Astrocyte (in vitro differentiated cells and primary cell): Measurements from ENCODE around the gene SYTL1. TPM values are rescaled to one million over a fixed set of nuclear protein-coding genes. Genes with fewer than 3 reads are reported as not detected.

Experiments used
- DNase-seq: peaks from one replicate; pipeline ENCODE4 v3.0.0-alpha.2; 2010; ENCODE audit warnings: low read depth
- FAIRE-seq: peaks from 2 replicates; lab custom pipeline; 2011; peaks lifted over from hg19 to GRCh38; lab: Jason Lieb, UNC
- H2AFZ ChIP-seq: 2 replicates; pipeline ENCODE4 v1.6.0; 2012; ENCODE audit warnings: low read depth, low read length, inconsistent platforms
- H3K27ac ChIP-seq: 2 replicates; pipeline ENCODE4 v1.5.1; 2011; ENCODE audit warnings: low read depth, low read length, inconsistent platforms
- H3K27me3 ChIP-seq: 2 replicates; pipeline ENCODE4 v1.6.0; 2011; ENCODE audit warnings: low read length, inconsistent platforms; ENCODE audit not compliant: insufficient read depth
- H3K36me3 ChIP-seq: 2 replicates; pipeline ENCODE4 v1.5.1; 2011; ENCODE audit warnings: low read length, inconsistent platforms; ENCODE audit not compliant: insufficient read depth
- H3K4me1 ChIP-seq: 2 replicates; pipeline ENCODE4 v1.5.1; 2011; ENCODE audit warnings: low read length, inconsistent platforms; ENCODE audit not compliant: insufficient read depth
- H3K4me2 ChIP-seq: 2 replicates; pipeline ENCODE4 v1.6.0; 2012; ENCODE audit warnings: low read length, inconsistent platforms
- H3K4me3 ChIP-seq: 2 replicates; pipeline ENCODE4 v1.5.1; 2011; ENCODE audit warnings: low read depth, mild to moderate bottlenecking, low read length, inconsistent platforms; ENCODE audit not compliant: insufficient read depth
- H3K79me2 ChIP-seq: 2 replicates; pipeline ENCODE4 v1.6.0; 2012; ENCODE audit warnings: mild to moderate bottlenecking, low read length, inconsistent platforms; ENCODE audit not compliant: insufficient read depth
- H3K9ac ChIP-seq: 2 replicates; pipeline ENCODE4 v1.6.0; 2012; ENCODE audit warnings: mild to moderate bottlenecking, low read length, inconsistent platforms
- H3K9me3 ChIP-seq: 2 replicates; pipeline ENCODE4 v1.5.1; 2012; ENCODE audit warnings: low read depth, mild to moderate bottlenecking, low read length, inconsistent platforms; ENCODE audit not compliant: insufficient read depth
- H4K20me1 ChIP-seq: 2 replicates; pipeline ENCODE4 v1.6.0; 2012; ENCODE audit warnings: low read length, inconsistent platforms; ENCODE audit not compliant: insufficient read depth
- H3K27ac Mint-ChIP-seq: one replicate; pipeline ENCODE4 v1.8.0; 2021; ENCODE audit warnings: mild to moderate bottlenecking, mixed read lengths; ENCODE audit not compliant: unreplicated experiment
- H3K27me3 Mint-ChIP-seq: one replicate; pipeline ENCODE4 v1.8.0; 2021; ENCODE audit warnings: low read depth, mixed read lengths; ENCODE audit not compliant: unreplicated experiment
- H3K36me3 Mint-ChIP-seq: one replicate; pipeline ENCODE4 v1.8.0; 2021; ENCODE audit warnings: low read depth, mixed read lengths; ENCODE audit not compliant: unreplicated experiment
- H3K4me1 Mint-ChIP-seq: one replicate; pipeline ENCODE4 v1.8.0; 2021; ENCODE audit warnings: low read depth, mixed read lengths; ENCODE audit not compliant: unreplicated experiment
- H3K4me3 Mint-ChIP-seq: one replicate; pipeline ENCODE4 v1.8.0; 2021; ENCODE audit warnings: mild to moderate bottlenecking, moderate library complexity, mixed read lengths; ENCODE audit not compliant: unreplicated experiment
- H3K9me3 Mint-ChIP-seq: one replicate; pipeline ENCODE4 v1.8.0; 2021; ENCODE audit warnings: mild to moderate bottlenecking, mixed read lengths; ENCODE audit not compliant: unreplicated experiment
- EZH2 ChIP-seq: IDR thresholded peaks from 2 replicates; pipeline ENCODE4 v1.6.1; 2012; ENCODE audit warnings: mild to moderate bottlenecking, low read length, inconsistent platforms; ENCODE audit not compliant: insufficient read depth
- total RNA-seq: library from RNA; stranded (reverse); gene quantifications from 2 replicates; pipeline ENCODE4 v1.2.1, GENCODE V29; 2021
- TF ChIP-seq, protein P1 (sequence below): IDR thresholded peaks from 2 replicates; pipeline ENCODE4 v1.5.1; 2011; ENCODE audit warnings: low read depth, mild to moderate bottlenecking, inconsistent platforms, low read length, moderate library complexity; ENCODE audit not compliant: insufficient read depth

Gene SYTL1
- total RNA-seq, 1 donor from 2014 or later = 10.7 TPM

DNA sequence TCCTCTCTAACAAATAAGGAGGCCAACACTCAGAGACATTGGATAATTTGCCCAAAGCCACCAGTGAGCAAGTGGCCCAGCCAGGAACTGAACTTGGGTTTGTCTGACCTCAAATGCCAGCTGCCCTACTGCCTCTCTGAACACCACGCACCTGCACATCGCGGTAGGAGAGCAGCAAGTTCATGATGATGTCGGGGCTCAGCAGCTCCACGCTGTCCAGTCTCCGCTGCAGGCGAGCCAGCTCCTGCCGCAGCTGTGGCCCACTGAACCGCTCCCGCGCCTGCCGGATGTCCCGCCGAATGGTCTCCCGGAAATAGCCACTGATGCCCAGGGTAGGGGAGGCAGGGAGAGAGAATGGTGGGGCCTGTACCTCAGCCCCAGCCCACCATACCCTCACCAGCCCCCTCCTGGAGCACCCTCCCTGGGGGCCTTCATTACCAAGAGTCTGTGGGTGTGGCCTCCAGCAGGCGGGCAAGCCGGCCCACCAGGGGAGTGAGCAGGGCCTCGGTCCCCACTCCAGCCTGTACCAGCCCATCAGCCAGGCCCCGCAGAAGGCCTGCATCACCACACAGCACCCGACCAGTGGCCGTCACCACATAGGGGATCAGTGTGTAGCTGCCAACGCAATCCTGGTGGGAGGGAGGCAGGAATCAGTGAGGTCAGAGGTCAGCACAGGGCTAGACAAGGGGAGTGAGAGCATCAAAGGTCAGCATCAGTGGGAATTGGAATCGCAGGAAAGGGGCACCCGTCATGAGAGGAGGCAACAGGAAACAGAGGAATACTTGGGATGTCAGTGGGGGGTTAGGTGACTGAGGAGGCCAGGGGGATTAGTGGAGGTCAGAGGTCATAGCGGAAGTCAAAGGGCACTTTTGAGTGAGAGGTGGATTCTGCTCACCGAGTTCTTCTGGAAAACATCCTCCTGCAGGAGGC is 22.2 kb downstream of the SYTL1 start:
- TF ChIP-seq EZH2 = no peak
- TF ChIP-seq, protein P1, sequence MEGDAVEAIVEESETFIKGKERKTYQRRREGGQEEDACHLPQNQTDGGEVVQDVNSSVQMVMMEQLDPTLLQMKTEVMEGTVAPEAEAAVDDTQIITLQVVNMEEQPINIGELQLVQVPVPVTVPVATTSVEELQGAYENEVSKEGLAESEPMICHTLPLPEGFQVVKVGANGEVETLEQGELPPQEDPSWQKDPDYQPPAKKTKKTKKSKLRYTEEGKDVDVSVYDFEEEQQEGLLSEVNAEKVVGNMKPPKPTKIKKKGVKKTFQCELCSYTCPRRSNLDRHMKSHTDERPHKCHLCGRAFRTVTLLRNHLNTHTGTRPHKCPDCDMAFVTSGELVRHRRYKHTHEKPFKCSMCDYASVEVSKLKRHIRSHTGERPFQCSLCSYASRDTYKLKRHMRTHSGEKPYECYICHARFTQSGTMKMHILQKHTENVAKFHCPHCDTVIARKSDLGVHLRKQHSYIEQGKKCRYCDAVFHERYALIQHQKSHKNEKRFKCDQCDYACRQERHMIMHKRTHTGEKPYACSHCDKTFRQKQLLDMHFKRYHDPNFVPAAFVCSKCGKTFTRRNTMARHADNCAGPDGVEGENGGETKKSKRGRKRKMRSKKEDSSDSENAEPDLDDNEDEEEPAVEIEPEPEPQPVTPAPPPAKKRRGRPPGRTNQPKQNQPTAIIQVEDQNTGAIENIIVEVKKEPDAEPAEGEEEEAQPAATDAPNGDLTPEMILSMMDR = no peak
- H3K4me2 ChIP-seq = no peak overlapping the region
- Mint-ChIP-seq H3K9me3 (no peaks in the 10 kb centered on the region), H3K4me3 (peak overlapping the region; percentile 62), H3K4me1 (peaks cover 2% of the 10 kb centered on the region), H3K36me3 (peaks cover 21% of the 10 kb centered on the region), H3K27ac (peak overlapping the region; percentile 41), H3K27me3 (peaks cover 19% of the 10 kb centered on the region)
- no peak overlapping the region for H3K4me3 ChIP-seq
- no peaks in the 10 kb centered on the region for H3K79me2 ChIP-seq
- H3K9me3 ChIP-seq = no peaks in the 10 kb centered on the region
- no peak for FAIRE-seq
- H4K20me1 ChIP-seq = no peaks in the 10 kb centered on the region
- H3K27ac ChIP-seq = no peak overlapping the region
- no peaks in the 10 kb centered on the region for H3K36me3 ChIP-seq
- H2AFZ ChIP-seq = no peak overlapping the region
- DNase-seq = no peak
- H3K4me1 ChIP-seq = peaks cover 15% of the 10 kb centered on the region
- H3K27me3 ChIP-seq = no peaks in the 10 kb centered on the region
- no peak overlapping the region for H3K9ac ChIP-seq

DNA sequence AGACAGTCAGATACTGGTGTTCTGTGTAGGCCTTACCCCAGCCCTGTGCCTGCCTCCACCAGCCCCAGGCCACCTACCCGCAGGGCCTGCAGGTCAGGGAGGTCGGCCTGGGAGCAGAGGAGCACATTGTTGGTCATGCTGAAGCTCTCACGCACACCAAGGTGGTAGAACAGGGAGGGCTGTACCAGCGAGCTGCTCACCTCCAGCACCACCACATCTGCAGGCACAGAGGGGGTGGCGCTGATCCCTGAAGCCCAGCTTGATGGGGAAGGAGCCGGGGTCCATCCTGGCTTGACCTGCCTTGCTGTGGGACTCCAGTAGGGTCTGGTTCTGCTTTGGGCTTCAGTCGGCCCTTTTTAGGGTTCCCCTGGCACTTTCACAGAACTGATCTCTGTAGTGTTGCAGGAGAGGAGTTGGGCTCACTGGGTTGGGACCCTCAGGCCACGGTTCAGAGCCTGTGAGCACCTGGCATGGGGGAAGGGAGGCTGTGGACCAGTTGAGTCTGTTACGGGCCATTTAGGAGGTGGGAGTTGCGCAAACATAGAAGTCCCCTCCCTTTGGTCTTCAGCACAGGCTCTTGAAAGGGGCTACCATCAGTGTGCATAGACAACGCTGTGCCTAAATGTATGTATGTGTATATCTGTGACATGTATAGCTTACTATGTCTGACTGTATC is 23.0 kb downstream of the SYTL1 start:
- H3K36me3 Mint-ChIP-seq = peaks cover 18% of the 10 kb centered on the region
- H4K20me1 ChIP-seq = no peaks in the 10 kb centered on the region
- H3K9ac ChIP-seq = peak overlapping the region; percentile 81
- FAIRE-seq (no peak), DNase-seq (no peak)
- no peak overlapping the region for H3K27ac Mint-ChIP-seq
- no peaks in the 10 kb centered on the region for H3K36me3 ChIP-seq
- H3K27me3 ChIP-seq = no peaks in the 10 kb centered on the region
- no peaks in the 10 kb centered on the region for H3K79me2 ChIP-seq
- H3K4me3 ChIP-seq = peak overlapping the region; percentile 70
- H3K4me2 ChIP-seq = peak overlapping the region; percentile 98
- peak overlapping the region; percentile 8 for H3K27ac ChIP-seq
- H2AFZ ChIP-seq = peak overlapping the region; percentile 88
- peaks cover 13% of the 10 kb centered on the region for H3K27me3 Mint-ChIP-seq
- peak overlapping the region; percentile 95 for H3K4me3 Mint-ChIP-seq
- H3K4me1 Mint-ChIP-seq = peaks cover 2% of the 10 kb centered on the region
- TF ChIP-seq EZH2 = no peak
- TF ChIP-seq, protein P1 = no peak
- no peaks in the 10 kb centered on the region for H3K9me3 Mint-ChIP-seq
- H3K9me3 ChIP-seq = no peaks in the 10 kb centered on the region
- H3K4me1 ChIP-seq = peaks cover 15% of the 10 kb centered on the region
